Inferior parietal cortex (tissue), 1 donor: ENCODE data around the gene STEEP1.
"Not testable (repeated sequence)": the region's sequence is repeated elsewhere in the genome, so short reads cannot be mapped to it uniquely, and the experiment has no call there.

ENCODE experiments used
- DNase-seq: peaks from one replicate; pipeline ENCODE4 v3.0.0-alpha.2; 2016; ENCODE audit errors: extremely low spot score

STEEP1 gene

DNA sequence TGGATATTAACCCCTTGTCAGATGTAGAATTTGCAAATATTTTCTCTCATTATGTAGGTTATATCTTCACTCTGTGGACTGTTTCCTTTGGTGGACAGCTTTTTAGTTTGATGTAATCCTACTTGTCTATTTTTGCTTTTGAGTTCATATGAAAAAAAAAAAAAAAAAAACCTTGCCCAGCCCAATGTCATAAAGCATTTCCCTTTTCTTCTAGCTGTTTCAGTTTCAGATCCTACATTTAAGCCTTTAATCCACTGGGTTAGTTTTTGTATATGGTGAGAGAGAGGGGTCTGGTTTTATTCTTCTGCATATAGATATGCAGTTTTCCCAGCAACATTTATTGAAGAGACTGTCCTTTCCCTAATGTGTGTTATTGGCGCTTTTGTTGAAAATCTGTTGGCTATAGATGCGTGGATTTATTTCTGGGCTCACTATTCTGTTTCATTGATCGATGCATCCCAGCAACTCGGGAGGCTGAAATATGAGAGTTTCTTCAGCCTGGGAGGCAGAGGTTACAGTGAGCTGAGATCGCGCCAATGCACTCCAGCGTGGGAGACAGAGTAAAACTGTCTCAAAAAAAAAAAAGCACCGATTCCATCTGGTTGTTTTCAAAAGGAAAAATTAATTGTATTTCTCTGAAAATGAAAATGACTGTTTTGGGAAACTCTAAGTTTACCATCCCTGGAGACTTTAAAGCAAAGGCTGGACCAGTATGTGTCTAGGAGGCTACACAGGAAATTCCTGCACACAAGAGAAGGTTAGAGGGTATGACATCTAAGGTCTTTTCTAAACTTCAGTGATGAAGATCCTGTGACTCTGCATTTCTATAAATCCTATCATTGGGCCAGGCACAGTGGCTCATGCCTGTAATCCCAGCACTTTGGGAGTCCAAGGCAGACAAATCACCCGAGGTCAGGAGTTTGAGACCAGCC, 35.6 kb downstream of the STEEP1 start:
- no peak for DNase-seq

- no peak for DNase-seq
Observed at GRCh38 chrX:119523664-119524184, 41.5 kb downstream of the STEEP1 start.

- no peak for DNase-seq
Observed at GRCh38 chrX:119521246-119521645, 44.0 kb downstream of the STEEP1 start.

DNA sequence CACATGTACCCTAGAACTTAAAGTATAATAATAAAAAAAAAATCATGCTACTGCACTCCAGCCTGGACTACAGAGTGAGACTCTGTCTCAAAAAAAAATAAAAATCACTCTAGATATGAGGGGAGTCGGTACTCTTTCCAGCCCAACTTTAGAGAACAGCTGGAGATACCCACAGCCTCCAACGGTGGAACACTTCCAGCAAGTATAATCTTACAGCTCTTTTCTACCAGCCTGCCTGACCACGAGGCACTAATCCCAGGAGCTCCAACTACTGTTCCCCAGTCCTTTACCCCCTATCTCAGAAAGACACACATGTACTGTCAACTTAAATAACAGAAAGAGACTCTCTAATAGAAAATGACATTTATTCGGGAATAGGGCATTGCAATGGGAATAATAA, 46.8 kb downstream of the STEEP1 start:
- DNase-seq = no peak

- peak; percentile 66 for DNase-seq
Observed at GRCh38 chrX:119516157-119516702, 49.0 kb downstream of the STEEP1 start.

GRCh38 chrX:119512146-119512800, 52.9 kb downstream of the STEEP1 start:
- peak; percentile 45 for DNase-seq

DNA sequence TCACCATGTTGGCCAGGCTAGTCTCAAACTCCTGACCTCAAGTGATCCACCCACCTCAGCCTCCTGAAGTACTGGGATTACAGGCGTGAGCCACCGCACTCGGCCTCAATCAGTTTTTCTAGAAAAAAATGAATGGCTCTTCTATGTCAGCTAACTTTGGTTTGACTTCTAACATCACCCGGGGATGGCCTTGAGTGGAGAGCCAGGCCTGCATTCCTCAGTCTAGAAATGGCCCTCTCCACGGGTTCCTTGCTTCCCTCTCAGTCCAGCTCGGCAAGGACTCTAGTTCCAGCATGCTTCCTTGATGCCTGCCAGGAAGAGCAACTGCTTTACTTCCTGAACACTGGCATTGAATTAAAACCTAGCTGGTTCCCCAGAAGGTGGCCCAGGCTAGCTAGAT, 58.0 kb downstream of the STEEP1 start:
- DNase-seq = no peak

DNA sequence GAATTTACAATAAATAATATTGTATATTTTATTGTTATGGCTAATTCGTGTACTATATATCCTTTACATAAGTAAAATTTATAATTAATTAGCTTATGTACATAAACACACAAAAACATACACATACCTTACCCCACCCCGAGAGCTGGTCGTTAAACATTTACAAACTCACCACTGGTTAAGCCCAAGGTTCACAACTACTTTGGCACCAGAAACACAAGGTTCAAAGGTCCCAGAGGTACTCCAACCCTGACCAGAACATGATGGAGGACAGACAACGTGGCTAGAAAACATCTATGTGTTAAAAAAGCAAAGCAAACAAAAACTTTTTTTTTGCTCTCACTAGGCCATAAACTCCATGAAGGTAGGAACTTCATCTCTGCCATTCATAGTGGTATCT, 59.3 kb downstream of the STEEP1 start:
- DNase-seq = no peak

GRCh38 chrX:119505145-119505544, 60.1 kb downstream of the STEEP1 start:
- DNase-seq = not testable (repeated sequence)

GRCh38 chrX:119503484-119503861, 61.7 kb downstream of the STEEP1 start:
- DNase-seq = no peak

- DNase-seq = no peak
Observed at GRCh38 chrX:119502727-119503483, 62.3 kb downstream of the STEEP1 start.

- DNase-seq = no peak
Observed at GRCh38 chrX:119501511-119502148, 63.6 kb downstream of the STEEP1 start.

GRCh38 chrX:119500061-119500800, 65.0 kb downstream of the STEEP1 start:
- DNase-seq = no peak

DNA sequence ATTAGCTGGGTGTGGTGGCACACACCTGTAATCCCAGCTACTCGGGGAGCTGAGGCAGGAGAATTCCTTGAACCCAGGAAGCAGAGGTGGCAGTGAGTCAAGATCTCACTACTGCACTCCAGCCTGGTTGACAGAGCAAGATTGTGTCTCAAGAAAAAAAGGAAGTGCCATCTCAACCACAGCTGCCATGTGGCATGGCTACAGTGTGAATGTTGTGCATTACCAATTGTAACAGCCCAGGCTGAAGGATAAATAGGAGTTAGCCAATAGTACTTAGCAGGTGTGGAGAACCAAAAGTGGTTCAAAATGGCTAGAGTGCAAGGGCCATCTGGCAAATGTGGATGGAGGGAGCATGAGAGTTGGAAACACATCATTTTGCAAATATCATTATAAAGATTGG, 68.0 kb downstream of the STEEP1 start:
- DNase-seq = no peak

- DNase-seq = no peak
Observed at GRCh38 chrX:119495734-119496726, 69.2 kb downstream of the STEEP1 start.

DNA sequence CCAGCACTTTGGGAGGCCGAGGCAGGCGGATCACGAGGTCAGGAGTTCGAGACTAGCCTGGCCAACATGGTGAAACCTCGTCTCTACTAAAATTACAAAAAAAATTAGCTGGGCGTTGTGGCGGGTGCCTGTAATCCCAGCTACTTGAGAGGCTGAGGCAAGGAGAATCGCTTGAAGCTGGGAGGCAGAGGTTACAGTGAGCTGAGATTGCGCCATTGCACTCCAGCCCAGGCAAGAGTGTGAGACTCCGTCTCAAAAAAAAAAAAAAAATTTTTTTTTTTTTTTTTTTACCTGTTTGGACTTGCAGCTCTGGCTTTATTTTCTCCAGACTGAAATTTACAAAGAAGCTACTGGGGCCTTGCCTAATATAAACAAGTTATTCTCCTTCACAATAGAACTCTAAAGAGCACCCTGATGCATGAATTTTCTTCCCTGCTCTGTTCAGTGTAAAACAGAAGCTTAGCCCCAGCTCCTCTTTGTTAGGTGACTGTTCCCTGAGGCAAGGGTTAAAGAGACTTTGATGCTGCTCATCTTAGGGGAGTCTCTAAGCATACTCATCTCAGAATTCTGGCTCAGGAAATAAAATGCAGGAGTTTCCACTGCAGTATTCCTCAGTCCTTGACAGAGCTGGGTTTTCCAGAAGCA, 71.2 kb downstream of the STEEP1 start:
- DNase-seq = not testable (repeated sequence)

- no peak for DNase-seq
Observed at GRCh38 chrX:119492463-119492862, 72.7 kb downstream of the STEEP1 start.

DNA sequence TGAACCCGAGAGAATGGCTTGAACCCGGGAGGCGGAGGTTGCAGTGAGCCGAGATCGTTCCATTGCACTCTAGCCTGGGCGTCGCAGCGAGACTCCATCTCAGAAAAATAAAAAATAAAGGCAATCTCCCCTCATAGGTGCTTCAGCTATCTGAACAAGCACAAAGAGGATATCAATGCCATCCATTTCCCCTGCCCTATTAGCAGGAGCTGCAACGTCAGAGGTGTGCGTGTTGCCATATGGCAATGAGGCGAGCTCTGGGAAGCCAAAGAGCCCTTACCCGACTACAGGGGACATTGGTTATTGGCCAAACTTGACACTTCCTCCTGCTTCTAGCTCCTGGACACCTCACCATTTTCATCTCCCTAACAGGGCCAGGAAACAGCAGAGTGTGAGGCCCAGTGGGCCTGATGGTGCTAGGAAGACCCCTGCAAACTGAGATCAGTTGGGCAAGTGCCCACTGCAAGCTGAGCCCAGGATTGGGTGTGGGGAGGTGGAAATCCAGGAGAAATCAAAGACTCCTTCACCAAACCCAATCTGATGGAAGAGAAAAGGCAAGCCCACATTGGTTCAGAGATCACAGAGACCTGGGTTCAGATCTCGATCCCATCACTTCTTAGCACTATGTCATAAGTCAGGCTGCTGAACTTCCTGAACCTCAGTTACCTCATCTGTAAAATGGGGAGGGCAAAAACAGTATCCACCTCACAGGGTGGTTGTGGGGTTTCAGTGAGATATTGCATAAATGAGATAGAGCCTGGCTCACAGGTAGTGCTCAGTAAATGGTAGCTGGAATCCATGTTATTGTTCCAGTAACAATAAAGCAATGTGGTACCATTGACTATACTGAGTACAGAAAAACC, 75.8 kb downstream of the STEEP1 start:
- DNase-seq = no peak
